ENCODE results near the gene FAM193A. TPM values are rescaled to one million over a fixed set of nuclear protein-coding genes. Genes with fewer than 3 reads are reported as not detected.

Gene FAM193A
- total RNA-seq, 6 experiments from 2014 or later = 20.4 to 22.3 (median 20.8) TPM

DNA sequence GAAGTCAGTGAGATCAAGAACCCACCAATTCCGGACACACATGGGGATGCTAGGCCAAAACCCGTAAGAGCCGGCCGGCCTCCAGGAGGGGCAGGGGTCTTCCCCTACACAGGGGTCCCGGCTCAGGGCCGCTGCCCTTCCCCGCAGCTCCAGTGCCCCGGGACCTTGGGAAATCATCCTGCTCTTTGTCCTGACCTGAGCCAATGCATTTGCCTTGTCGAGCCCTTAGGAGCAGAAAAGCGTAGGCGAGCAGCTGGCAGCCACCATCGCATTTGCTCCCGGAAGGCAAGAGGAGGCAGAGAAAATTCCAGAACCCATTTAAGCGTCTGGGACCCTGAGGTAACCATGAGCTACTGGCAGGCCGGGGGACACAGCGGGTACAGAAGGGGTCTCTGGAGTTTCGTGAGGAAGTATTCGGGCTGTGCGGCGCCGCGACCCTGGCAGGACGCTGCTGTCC is 227.1 kb downstream of the FAM193A start:
- no peak for DNase-seq
- no peaks in the 10 kb centered on the region for H3K4me1 Mint-ChIP-seq (ENCODE audit: low read depth)
- H3K4me3 Mint-ChIP-seq = peak overlapping the region; percentile 83
- H3K27ac Mint-ChIP-seq = peak overlapping the region; percentile 73
- H3K9me3 Mint-ChIP-seq = no peaks in the 10 kb centered on the region
- peaks cover 5% of the 10 kb centered on the region for H3K27me3 Mint-ChIP-seq (ENCODE audit: insufficient read depth)
- TF ChIP-seq, protein P1, sequence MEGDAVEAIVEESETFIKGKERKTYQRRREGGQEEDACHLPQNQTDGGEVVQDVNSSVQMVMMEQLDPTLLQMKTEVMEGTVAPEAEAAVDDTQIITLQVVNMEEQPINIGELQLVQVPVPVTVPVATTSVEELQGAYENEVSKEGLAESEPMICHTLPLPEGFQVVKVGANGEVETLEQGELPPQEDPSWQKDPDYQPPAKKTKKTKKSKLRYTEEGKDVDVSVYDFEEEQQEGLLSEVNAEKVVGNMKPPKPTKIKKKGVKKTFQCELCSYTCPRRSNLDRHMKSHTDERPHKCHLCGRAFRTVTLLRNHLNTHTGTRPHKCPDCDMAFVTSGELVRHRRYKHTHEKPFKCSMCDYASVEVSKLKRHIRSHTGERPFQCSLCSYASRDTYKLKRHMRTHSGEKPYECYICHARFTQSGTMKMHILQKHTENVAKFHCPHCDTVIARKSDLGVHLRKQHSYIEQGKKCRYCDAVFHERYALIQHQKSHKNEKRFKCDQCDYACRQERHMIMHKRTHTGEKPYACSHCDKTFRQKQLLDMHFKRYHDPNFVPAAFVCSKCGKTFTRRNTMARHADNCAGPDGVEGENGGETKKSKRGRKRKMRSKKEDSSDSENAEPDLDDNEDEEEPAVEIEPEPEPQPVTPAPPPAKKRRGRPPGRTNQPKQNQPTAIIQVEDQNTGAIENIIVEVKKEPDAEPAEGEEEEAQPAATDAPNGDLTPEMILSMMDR (IDR thresholded peaks at IDR 0.05) = no peak
- no peaks in the 10 kb centered on the region for H3K36me3 Mint-ChIP-seq (ENCODE audit: low read depth)

DNA sequence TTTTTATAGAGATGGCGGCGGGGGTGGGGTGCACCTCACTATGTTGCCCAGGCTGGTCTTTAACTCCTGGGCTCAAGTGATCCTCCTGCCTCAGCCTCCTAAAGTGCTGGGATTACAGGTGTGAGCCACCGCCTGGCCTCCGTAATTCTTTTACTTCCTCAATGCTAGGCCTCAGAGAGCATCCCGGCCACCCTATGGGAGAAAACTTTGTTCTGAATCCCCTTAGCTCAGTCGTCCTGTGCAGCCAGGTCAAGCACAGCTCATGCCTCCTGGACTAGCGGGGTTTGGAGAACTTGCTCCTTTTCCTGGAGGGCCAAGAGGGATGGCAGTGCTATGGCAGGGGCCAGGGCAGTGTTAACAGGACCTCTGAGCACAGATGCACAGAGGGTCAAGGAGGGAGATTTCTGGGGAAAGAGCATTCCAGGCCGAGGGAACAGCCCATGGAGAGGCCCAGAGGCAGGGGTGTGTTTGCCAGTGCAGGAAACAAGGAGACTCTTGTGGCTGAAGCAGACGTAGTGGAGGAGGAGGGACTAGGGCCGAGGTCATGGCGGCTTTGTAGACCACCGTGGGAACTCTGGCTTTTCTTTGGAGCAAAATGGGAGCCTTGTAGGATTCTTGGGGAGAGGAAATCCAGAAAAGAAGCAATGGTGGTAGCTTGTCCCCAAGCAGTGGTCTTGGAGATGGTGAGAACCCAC is 229.5 kb downstream of the FAM193A start:
- H3K9me3 Mint-ChIP-seq = peaks cover 8% of the 10 kb centered on the region; the same call in 1 of the 2 replicates
- H3K4me1 Mint-ChIP-seq (ENCODE audit: low read depth) = peaks cover 4% of the 10 kb centered on the region
- peaks cover 5% of the 10 kb centered on the region; the same call in 1 of the 2 replicates for H3K27me3 Mint-ChIP-seq (ENCODE audit: insufficient read depth)
- DNase-seq = no peak
- no peak overlapping the region for H3K27ac Mint-ChIP-seq
- no peaks in the 10 kb centered on the region for H3K36me3 Mint-ChIP-seq (ENCODE audit: low read depth)
- TF ChIP-seq, protein P1 (IDR thresholded peaks at IDR 0.05) = no peak
- no peak overlapping the region for H3K4me3 Mint-ChIP-seq

DNA sequence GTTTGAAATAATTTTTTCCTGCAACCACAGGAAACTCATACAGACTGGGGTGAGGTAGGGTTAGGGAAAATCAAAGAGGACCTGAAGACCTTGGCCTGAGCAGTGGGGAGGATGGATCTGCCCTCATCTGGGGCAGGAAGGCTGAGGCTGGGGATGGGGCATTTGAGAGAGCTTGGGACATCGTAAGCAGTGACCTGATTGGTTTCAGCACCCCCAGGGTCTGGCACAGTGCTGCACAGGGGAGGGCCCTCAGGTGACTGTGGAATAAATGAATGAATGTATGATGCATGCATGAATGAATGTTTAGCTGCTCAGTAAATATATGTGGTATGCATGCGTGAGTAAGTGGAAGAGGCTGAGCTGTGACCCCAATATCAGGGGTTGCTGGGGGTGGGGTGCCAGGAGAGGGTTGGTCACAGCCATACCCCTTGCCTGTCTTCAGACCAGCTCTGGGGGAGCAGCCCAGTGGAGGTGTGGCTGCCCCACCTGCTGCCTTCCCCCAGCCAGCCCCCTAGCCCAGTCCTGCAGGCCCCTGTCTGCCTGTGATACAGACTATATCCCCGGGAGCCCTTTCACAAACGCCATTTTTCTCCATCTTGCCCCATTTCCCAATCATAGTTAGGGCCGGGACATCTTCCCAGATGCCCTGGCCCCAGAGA is 230.7 kb downstream of the FAM193A start:
- Mint-ChIP-seq H3K27me3 (ENCODE audit: insufficient read depth) (peaks cover 5% of the 10 kb centered on the region), H3K36me3 (ENCODE audit: low read depth) (no peaks in the 10 kb centered on the region), H3K9me3 (peaks cover 8% of the 10 kb centered on the region; the same call in 1 of the 2 replicates), H3K4me3 (no peak overlapping the region), H3K27ac (no peak overlapping the region), H3K4me1 (ENCODE audit: low read depth) (peaks cover 10% of the 10 kb centered on the region)
- DNase-seq = no peak
- TF ChIP-seq, protein P1 (IDR thresholded peaks at IDR 0.05) = no peak

DNA sequence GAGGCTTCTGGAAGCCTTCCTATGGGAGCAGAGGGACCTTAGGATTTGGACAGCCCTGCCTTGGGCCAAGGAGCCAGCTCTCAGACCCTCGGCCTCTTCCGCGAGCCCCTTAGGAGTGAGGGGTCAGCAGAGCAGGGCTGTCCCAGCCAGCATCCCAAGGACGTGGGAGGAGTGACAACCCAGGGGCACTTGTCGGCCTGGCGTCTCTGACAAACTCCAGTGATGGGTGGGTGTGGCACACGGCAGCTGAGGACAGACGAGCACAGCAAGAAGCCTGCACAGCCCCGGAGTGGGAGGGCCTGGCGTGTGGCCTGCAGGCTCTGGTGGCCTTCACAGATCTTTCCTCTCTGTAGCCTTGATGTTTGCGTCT is 231.2 kb downstream of the FAM193A start:
- Mint-ChIP-seq H3K27ac (no peak overlapping the region), H3K4me1 (ENCODE audit: low read depth) (peaks cover 10% of the 10 kb centered on the region), H3K27me3 (ENCODE audit: insufficient read depth) (peaks cover 2% of the 10 kb centered on the region), H3K4me3 (no peak overlapping the region), H3K36me3 (ENCODE audit: low read depth) (no peaks in the 10 kb centered on the region), H3K9me3 (peaks cover 8% of the 10 kb centered on the region; the same call in 1 of the 2 replicates)
- TF ChIP-seq, protein P1 (IDR thresholded peaks at IDR 0.05) = no peak
- no peak for DNase-seq

DNA sequence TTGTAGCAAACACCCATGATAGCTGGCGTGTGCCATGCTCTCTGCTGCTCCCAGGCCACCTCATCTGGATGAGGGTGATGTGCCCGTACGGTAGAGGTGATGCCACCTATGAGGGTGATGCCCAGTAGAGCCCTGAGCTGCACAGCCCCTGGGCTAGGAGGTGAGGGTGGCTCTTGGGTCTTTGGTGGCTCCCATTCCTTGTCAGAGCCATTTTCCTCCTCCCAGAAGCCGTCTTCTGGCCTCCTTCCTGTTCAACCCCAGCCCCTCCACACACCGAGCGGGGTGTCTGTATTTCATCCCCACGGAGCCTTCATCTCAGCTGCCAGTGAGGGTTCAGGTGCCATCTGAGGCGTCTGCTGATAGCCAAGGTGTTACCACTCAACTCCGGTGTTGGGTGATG is 231.7 kb downstream of the FAM193A start:
- peaks cover 10% of the 10 kb centered on the region for H3K4me1 Mint-ChIP-seq (ENCODE audit: low read depth)
- peaks cover 8% of the 10 kb centered on the region; the same call in 1 of the 2 replicates for H3K9me3 Mint-ChIP-seq
- no peak overlapping the region for H3K4me3 Mint-ChIP-seq
- TF ChIP-seq, protein P1 (IDR thresholded peaks at IDR 0.05) = no peak
- no peaks in the 10 kb centered on the region for H3K36me3 Mint-ChIP-seq (ENCODE audit: low read depth)
- H3K27me3 Mint-ChIP-seq (ENCODE audit: insufficient read depth) = peaks cover 2% of the 10 kb centered on the region
- H3K27ac Mint-ChIP-seq = no peak overlapping the region
- DNase-seq = no peak
